Left renal pelvis (tissue), 4 donors: ENCODE measurements around the gene CLASP1. TPM values are rescaled to one million over a fixed set of nuclear protein-coding genes. Genes with fewer than 3 reads are reported as not detected.
"Not testable (repeated sequence)": the region's sequence is repeated elsewhere in the genome, so short reads cannot be mapped to it uniquely, and the experiment has no call there.

ENCODE experiments used
- DNase-seq, 4 donors: peaks; one replicate each; pipeline ENCODE4 v3.0.0-alpha.2; 2013; ENCODE audit warnings: low read depth in 4 of 4, low spot score in 3 of 4
- polyA plus RNA-seq, 4 donors: library from polyadenylated mRNA; unstranded; fragments of 120-200 nt; gene quantifications; one replicate each; pipeline ENCODE4 v1.2.1, GENCODE V29; 2013; ENCODE audit not compliant: insufficient read length in 4 of 4

The CLASP1 gene
- polyA plus RNA-seq, 4 donors: 40.4 to 45.9 (median 44.9) TPM

- DNase-seq: no peak
Observed at GRCh38 chr2:121388371-121388770, 260.9 kb downstream of the CLASP1 start.

- no peak for DNase-seq
Observed at GRCh38 chr2:121387591-121388325, 261.5 kb downstream of the CLASP1 start.

DNA sequence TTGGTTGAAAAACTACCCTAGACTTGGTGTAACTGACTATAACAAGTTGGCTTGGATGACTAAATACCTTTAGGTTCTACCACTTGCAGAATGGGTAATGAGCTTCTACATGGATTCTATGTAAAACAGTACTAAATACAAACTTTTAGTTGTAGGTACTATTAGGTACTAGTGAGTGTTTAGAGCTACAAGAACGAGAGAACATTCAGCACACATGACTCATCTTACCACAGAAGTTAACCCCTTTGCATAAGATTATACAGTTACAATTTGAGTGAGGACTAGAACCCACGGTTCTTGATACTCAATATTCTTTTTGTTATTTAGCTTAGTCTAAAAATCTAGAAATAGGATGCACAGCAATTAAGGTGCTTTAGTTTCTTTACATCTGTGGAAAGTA is 262.6 kb downstream of the CLASP1 start:
- DNase-seq: no peak

DNA sequence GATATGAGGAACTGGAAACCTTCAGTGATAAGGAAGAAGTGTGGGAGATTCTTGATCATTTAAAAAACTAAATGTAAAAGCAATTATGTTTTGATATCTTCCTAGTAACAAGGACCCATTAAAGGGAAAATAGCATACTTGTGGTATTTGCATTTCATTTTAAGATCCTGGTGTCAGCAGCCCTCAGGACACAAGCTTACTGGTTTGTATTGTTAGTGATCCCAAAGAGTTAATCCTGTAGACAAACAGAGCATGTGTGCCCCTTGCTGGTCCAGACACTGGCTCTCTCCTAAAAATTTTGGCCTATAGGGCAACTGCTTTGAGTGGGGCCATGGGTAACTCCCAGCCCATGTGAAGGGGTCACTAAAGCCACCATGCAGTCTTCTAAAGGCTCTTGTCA is 263.2 kb downstream of the CLASP1 start:
- no peak for DNase-seq

- no peak for DNase-seq
Observed at GRCh38 chr2:121382744-121383143, 266.5 kb downstream of the CLASP1 start.

GRCh38 chr2:121377646-121378045 is 271.6 kb downstream of the CLASP1 start:
- DNase-seq: no peak

DNA sequence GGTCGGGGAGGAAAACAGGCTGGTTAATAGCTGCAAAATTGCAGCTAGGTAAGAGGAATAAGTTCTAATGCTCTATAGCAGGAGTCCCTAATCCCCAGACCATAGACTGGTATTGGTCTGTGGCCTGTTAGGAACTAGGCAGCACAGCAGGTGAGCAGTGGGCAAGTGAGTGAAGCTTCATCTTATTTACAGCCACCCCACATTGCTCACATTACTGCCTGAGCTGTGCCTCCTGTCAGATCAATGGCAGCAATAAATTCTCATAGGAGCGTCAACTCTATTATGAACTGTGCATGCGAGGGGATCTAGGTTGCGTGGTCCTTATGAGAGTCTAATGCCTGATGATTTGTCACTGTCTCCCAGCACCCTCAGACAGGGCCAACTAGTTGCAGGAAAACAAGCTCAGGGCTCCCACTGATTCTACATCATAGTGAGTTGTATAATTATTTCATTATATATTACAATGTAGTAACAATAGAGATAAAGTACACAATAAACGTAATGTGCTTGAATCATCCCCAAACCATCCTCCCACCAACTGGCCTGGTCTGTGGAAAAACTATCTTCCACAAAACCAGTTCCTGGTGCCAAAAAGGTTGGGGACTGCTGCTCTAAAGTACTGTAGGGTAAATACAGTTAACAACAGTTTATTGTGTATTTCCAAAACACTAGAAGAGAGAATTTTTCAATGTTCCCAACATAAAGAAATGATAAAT is 272.6 kb downstream of the CLASP1 start:
- no peak for DNase-seq

DNA sequence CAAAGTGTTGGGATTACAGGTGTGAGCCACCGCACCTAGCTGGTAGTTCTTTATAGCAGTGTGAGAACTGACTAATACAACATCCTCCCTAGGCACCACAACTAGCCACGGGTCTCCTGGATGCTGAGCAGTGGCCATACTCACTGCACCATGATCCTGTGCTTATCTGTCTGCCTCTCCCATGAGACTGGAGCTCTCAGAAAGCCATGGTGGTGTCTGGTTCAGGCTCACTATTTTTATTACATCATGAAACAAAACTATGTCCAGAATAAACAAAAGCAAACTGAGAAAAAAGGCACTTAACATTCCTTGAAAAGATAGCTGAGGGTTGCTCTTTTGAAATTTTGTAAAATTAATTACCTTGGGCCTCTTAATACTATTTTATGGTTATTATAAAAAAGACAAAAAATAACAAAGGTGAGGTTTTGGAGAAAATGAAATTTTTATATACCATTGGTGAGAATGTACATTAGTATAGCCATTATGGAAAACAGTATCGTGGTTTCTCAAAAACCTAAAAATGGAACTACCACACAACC is 273.6 kb downstream of the CLASP1 start:
- no peak for DNase-seq

DNA sequence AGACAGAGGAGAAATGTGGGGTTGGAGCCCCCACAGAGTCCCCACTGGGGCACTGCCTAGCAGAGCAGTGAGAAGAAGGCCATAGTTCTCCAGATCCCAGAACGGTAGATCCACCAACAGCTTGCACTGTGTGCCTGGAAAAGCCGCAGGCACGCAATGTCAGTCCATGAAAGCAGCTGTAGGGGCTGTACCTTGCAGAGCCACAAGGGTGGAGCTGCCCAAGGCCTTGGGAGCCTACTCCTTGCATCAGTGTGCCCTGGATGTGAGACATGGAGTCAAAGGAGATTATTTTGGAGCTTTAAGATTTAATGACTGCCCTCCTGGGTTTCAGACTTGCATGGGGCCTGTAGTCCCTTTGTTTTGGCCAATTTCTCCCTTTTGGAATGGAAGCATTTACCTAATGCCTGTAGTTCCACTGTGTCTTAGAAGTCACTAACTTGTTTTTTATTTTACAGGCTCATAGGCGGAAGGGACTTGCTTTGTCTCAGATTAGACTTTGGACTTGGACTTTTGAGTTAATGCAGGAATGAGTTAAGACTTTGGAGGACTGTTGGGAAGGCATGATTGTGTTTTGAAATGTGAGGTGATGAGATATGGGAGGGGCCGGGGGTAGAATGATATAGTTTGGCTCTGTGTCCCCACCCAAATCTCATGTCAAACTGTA is 274.7 kb downstream of the CLASP1 start:
- DNase-seq: not testable (repeated sequence)

DNA sequence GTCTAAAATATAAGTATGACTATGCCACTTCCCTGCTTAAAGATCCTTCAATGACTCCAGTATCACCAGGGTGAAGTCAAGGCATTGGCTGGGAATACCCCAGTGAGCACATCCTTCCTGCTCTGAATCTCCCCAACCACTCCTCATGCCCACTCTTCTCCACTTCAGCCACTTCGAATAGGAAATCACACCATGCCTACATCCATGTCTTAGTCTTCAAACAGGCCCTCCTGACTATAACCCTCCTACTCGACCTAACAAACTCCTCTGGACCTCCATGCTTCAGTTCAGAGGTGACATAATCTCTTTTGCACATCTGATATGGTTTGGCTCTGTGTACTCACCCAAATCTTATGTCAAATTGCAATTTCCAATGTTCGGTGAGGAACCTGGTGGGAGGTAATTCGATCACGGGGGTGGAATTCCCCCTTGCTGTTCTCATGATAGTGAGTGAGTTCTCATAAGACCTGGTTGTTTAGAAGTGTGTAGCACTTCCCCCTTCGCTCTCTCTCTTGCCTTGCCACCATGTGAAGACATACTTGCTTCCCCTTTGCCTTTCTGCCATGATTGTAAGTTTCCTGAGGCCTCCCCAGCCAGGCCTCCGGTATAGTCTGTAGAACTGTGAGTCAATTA is 276.4 kb downstream of the CLASP1 start:
- no peak for DNase-seq

DNA sequence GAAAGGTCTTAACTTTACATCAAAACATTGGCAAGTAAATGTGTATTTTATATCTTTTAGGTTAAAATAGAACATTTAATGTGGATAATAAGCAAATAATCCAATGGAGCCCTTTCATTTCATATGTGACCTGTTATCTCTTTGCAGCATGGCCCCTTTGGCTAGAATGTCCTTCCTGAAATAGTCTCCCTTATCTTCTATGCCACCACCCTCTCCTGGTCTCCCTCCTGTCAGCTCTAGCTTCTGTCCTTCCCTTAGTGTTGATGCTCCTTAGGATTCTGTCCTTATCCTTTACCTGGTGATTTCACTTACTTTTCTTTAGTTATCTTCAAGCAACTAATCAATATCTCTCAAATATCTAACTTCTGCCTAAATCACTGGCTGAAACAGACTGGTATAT is 277.2 kb downstream of the CLASP1 start:
- DNase-seq: no peak

GRCh38 chr2:121368836-121369235 is 280.4 kb downstream of the CLASP1 start:
- DNase-seq: no peak

DNA sequence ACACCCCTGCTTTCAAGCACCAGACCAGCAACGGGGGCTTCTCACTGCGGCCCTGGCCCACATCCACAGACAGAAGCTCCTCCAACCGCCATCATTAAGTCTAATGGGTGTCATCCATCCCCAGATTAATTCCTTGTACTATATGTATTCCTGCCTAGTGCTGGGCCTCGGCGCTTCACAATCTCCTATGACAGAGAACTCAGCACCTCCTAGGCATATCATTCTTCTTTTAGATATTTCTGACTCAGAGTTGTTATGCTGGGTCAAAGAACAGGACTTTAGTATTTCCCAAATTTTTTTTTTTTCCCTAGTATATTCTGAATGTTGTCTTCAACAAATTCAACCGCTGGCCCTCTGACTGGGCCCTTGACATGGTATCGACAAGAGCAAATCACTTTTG is 281.1 kb downstream of the CLASP1 start:
- DNase-seq: no peak

DNA sequence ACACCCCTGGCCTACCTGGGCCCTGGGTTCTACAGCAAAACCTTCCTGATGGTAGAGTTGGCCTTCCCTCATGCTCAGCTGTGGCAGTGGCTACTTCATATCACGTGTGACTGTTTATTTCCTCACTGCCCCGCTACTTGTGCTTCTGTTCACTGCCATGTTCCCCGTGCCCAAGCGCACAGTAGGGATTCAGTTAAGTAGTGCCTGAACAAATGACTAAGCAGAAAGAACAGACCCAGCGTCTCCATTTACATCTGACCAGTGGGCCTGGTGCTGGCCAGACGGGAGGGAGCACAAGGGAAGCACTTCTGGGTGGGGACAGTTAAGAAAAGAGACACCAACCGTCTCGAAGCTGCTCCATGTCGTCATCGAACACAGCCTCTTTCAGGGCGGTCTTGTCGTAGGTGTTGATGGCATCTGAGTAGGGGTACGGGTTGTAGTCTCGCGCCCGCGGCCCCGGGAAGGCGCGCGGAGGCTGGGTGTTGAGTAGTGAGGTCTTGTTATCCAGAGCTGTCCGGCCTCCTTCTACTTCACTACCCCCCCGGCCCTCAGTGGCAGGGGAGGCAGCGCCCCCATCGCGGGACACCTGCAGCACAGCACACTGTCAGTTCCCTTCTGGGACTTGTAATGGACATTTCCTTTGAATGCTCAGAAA is 281.9 kb downstream of the CLASP1 start:
- DNase-seq: no peak

- no peak for DNase-seq
Observed at GRCh38 chr2:121366040-121366439, 283.2 kb downstream of the CLASP1 start.

- DNase-seq: no peak
Observed at GRCh38 chr2:121365061-121365460, 284.2 kb downstream of the CLASP1 start.

DNA sequence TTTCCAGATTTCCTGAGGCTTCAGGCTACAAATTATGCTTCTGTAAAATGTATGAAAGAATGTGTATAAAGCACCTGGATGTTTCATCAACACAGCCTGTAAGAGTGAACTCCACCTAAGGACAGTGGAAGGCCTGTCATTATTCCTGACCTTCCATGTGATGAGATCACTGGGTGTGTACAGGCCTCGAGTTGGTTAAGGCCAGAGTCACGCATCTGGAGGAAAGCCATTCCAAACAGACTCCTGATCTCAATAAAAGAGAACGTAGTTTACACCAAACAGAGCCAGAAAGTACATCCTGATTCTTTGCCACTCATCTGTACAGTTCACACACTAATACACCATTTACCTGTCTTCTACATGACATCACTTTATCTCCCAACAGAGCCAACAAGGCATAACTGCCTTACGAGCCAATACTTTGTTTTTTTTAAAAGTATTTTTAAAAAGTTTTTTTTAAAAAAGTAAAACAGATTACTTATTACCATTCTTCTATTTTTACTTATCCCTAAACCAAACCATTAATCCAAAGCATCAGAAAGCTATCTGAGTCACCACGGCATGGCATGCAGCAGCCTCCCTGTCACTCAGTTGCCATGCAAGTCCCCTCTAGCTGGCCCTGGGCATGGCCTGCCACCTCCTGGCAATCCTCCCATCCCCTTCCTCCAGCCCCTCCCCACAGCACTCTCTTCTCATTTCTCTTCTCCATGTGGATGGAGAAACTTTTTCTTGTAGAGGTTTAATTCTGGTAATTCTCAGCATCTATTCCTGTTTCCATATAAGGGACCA is 285.4 kb downstream of the CLASP1 start:
- no peak for DNase-seq

DNA sequence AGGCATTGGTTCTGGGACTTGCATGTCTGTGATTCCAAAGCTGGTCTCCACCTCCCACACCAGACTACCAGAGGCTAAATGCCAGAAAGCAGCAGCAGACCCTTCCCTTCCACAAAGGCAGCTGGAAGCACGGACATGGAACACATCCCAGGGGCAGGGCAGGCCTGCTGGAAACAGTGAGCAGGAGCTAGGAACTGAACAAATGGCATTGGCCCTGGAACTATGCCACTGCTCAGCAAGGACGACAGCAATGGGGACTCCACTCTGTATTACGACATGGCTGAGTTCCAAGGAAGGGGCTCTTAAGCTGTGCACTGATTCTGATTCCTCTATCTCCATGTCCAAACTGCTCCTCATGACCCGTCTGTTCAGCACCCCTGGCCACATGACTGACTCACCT is 286.5 kb downstream of the CLASP1 start:
- DNase-seq: no peak

DNA sequence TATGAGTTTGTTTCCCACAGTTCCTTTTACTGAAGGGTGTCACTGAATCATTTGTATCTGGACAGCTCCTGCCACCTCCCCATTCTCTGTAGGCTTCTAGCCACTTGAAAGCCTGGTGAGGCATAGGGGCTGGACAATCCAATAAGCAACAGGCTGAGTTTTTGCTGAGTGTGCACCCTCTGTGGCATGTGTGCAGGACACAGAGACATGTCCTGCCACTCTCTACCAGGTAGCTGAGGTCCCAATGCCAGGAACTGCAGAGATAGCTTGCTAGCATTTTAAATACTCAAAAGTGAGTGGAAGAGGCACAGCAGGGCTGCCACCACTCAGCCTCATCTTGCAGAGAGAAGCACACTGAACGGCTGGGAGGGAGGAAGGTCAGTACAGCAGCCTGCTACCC is 287.0 kb downstream of the CLASP1 start:
- no peak for DNase-seq
